CD14-positive monocyte (primary cell): ENCODE data around the gene DGAT2. TPM values are rescaled to one million over a fixed set of nuclear protein-coding genes. Genes with fewer than 3 reads are reported as not detected.

ENCODE experiments used
- DNase-seq, 3 donors: peaks; one replicate each; pipeline ENCODE4 v3.0.0-alpha.2; 2011 to 2022
- H2AFZ ChIP-seq: 2 replicates; pipeline ENCODE4 v1.6.0; 2012; ENCODE audit warnings: mild to moderate bottlenecking, low read depth, low read length, inconsistent platforms; ENCODE audit not compliant: insufficient read depth, poor library complexity, severe bottlenecking
- H3K27ac ChIP-seq, 2 donors: 1 replicate in 1 of 2; 2 replicates in 1 of 2; pipeline ENCODE4 v1.5.1; 2012 to 2013; ENCODE audit warnings: low read length in 2 of 2, control low read depth in 1 of 2, inconsistent platforms in 1 of 2, low read depth in 1 of 2, mild to moderate bottlenecking in 1 of 2
- H3K27me3 ChIP-seq, 2 donors: one replicate each; pipeline versions ENCODE4 v1.6.0 to v1.6.1; 2011 to 2013; ENCODE audit warnings: low read length in 2 of 2; ENCODE audit not compliant: control insufficient read depth in 2 of 2, insufficient read depth in 2 of 2
- H3K36me3 ChIP-seq, 2 donors: replicated peaks in 1 of 2; 1 replicate in 1 of 2; 2 replicates in 1 of 2; pipeline versions ENCODE4 v1.5.1 to v1.6.1; 2012 to 2013; ENCODE audit warnings: low read length in 2 of 2, control low read depth in 1 of 2, inconsistent platforms in 1 of 2, mild to moderate bottlenecking in 1 of 2; ENCODE audit not compliant: insufficient read depth in 2 of 2, control insufficient read depth in 1 of 2
- H3K4me1 ChIP-seq, 2 donors: 1 replicate in 1 of 2; 2 replicates in 1 of 2; pipeline versions ENCODE4 v1.5.1 to v1.6.1; 2012 to 2013; ENCODE audit warnings: low read length in 2 of 2, control low read depth in 1 of 2, inconsistent platforms in 1 of 2, mild to moderate bottlenecking in 1 of 2, moderate library complexity in 1 of 2; ENCODE audit not compliant: insufficient read depth in 2 of 2, control insufficient read depth in 1 of 2
- H3K4me2 ChIP-seq: replicated peaks from 2 replicates; pipeline ENCODE3; 2012; ENCODE audit warnings: low read length, moderate library complexity, mild to moderate bottlenecking; ENCODE audit not compliant: poor library complexity, severe bottlenecking; ENCODE audit errors: extremely low read depth
- H3K4me3 ChIP-seq, 3 experiments: fragments of 200-600 bp in 1 of 3; sonication (generic) in 1 of 3; replicated peaks in 1 of 3; 1 replicate in 2 of 3; 2 replicates in 1 of 3; pipeline ENCODE4 v1.5.1; 2011 to 2013; ENCODE audit warnings: low read length in 3 of 3, mild to moderate bottlenecking in 3 of 3, control low read depth in 2 of 3, low read depth in 2 of 3, inconsistent platforms in 1 of 3, moderate library complexity in 1 of 3
- H3K79me2 ChIP-seq: 2 replicates; pipeline ENCODE4 v1.6.0; 2012; ENCODE audit warnings: mild to moderate bottlenecking, control low read depth, inconsistent platforms, low read length, moderate library complexity; ENCODE audit not compliant: insufficient read depth
- H3K9ac ChIP-seq: 2 replicates; pipeline ENCODE4 v1.6.0; 2017; ENCODE audit warnings: low read length, mild to moderate bottlenecking; ENCODE audit not compliant: insufficient read depth, poor library complexity, severe bottlenecking
- H3K9me3 ChIP-seq, 2 donors: replicated peaks in 1 of 2; 1 replicate in 1 of 2; 2 replicates in 1 of 2; pipeline versions ENCODE4 v1.5.1 to v1.6.1; 2012 to 2013; ENCODE audit warnings: low read length in 2 of 2, control low read depth in 1 of 2; ENCODE audit not compliant: control insufficient read depth in 1 of 2, insufficient read depth in 1 of 2
- H4K20me1 ChIP-seq: 2 replicates; pipeline ENCODE4 v1.6.0; 2012; ENCODE audit warnings: mild to moderate bottlenecking, low read length, control low read depth, moderate library complexity; ENCODE audit not compliant: insufficient read depth
- H3K27ac Mint-ChIP-seq, 7 donors: one replicate each; pipeline ENCODE4 v1.8.0; 2020; ENCODE audit warnings: mild to moderate bottlenecking in 7 of 7, mixed read lengths in 7 of 7, moderate library complexity in 6 of 7, inconsistent platforms in 2 of 7
- H3K27me3 Mint-ChIP-seq, 3 donors: one replicate each; pipeline ENCODE4 v1.8.0; 2021 to 2022; ENCODE audit warnings: low read depth in 3 of 3, mild to moderate bottlenecking in 3 of 3, mixed read lengths in 3 of 3, moderate library complexity in 3 of 3, inconsistent platforms in 1 of 3
- H3K36me3 Mint-ChIP-seq, 2 donors: one replicate each; pipeline ENCODE4 v1.8.0; 2020; ENCODE audit warnings: mixed read lengths in 2 of 2, inconsistent platforms in 1 of 2, mild to moderate bottlenecking in 1 of 2
- H3K4me1 Mint-ChIP-seq: one replicate; pipeline ENCODE4 v1.8.0; 2020; ENCODE audit warnings: mild to moderate bottlenecking, mixed read lengths
- H3K4me3 Mint-ChIP-seq, 2 donors: one replicate each; pipeline ENCODE4 v1.8.0; 2020; ENCODE audit warnings: mild to moderate bottlenecking in 2 of 2, mixed read lengths in 2 of 2, moderate library complexity in 1 of 2
- H3K9me3 Mint-ChIP-seq, 7 donors: one replicate each; pipeline ENCODE4 v1.8.0; 2020 to 2022; ENCODE audit warnings: mixed read lengths in 7 of 7, mild to moderate bottlenecking in 6 of 7, moderate library complexity in 6 of 7, inconsistent platforms in 2 of 7
- CTCF ChIP-seq: fragments of 200-600 bp; IDR thresholded peaks from one replicate; pipeline ENCODE4 v1.8.0; 2022; ENCODE audit warnings: antibody characterized with exemption, mild to moderate bottlenecking
- WGBS: methylation state at CpG from one replicate; pipeline ENCODE4 v1.1.5; 2013; ENCODE audit warnings: missing lambda C conversion rate; ENCODE audit not compliant: insufficient coverage; 5-methylcytosine and 5-hydroxymethylcytosine counted together
- intact Hi-C, 2 donors: fragments of 100-400 bp; cut with micrococcal nuclease; formaldehyde crosslinking; loops; one replicate each; pipeline versions ENCODE4 v1.15.0 to v1.15.1; 2023
- polyA plus RNA-seq, 3 donors: library from polyadenylated mRNA; depleted of rRNA in 1 of 3; unstranded in 2 of 3; stranded (reverse) in 1 of 3; fragments of 300-500 nt in 2 of 3; fragments of >200 nt in 1 of 3; fragmentation: Illumina TruSeq in 2 of 3; gene quantifications; 1 replicate in 2 of 3; 2 replicates in 1 of 3; pipeline ENCODE4 v1.2.3, GENCODE V29; 2012 to 2021

DGAT2 gene
- polyA plus RNA-seq, 3 donors = 7.0 to 18.4 (median 14.8) TPM

- peak overlapping the region in 1 of 3 experiments; percentile 11 for H3K4me3 ChIP-seq
- H3K27ac Mint-ChIP-seq = peak overlapping the region; percentile 52 to 89 (median 82)
- H3K9me3 ChIP-seq = no peaks in the 10 kb centered on the region
- no peaks in the 10 kb centered on the region for H3K27me3 ChIP-seq
- intact Hi-C loops = no loop called here
- H3K4me1 ChIP-seq = peaks cover 61 to 97% of the 10 kb centered on the region in 2 donors
- peak overlapping the region; percentile 3 to 69 for H3K27ac ChIP-seq
- H2AFZ ChIP-seq = no peak overlapping the region
- 100% methylated on average over 1 of the region's 3 CpGs for WGBS
- H3K27me3 Mint-ChIP-seq = no peaks in the 10 kb centered on the region
- H3K4me3 Mint-ChIP-seq = peak overlapping the region in 1 of 2 donors; percentile 35
- peaks cover 9 to 15% of the 10 kb centered on the region in 2 donors for H3K36me3 Mint-ChIP-seq
- H3K4me2 ChIP-seq = peak overlapping the region; percentile 31
- peaks cover 16% of the 10 kb centered on the region for H4K20me1 ChIP-seq
- no peaks in the 10 kb centered on the region for H3K36me3 ChIP-seq
- no peak for DNase-seq
- peaks cover 98% of the 10 kb centered on the region for H3K79me2 ChIP-seq
- H3K9ac ChIP-seq = no peak overlapping the region
- no peak for TF ChIP-seq CTCF
- H3K9me3 Mint-ChIP-seq = no peaks in the 10 kb centered on the region
- H3K4me1 Mint-ChIP-seq = peaks cover 81% of the 10 kb centered on the region
Measured at GRCh38 chr11:75822541-75822940, 54.0 kb downstream of the DGAT2 start.

GRCh38 chr11:75823415-75823814, 54.8 kb downstream of the DGAT2 start:
- no peaks in the 10 kb centered on the region for H3K27me3 ChIP-seq
- Mint-ChIP-seq H3K27ac (peak overlapping the region; percentile 60 to 93 (median 76)), H3K9me3 (no peaks in the 10 kb centered on the region), H3K27me3 (no peaks in the 10 kb centered on the region), H3K4me1 (peaks cover 78% of the 10 kb centered on the region), H3K4me3 (no peak overlapping the region), H3K36me3 (peaks cover 9 to 12% of the 10 kb centered on the region in 2 donors)
- peaks cover 59 to 93% of the 10 kb centered on the region in 2 donors for H3K4me1 ChIP-seq
- intact Hi-C loops = no loop called here
- no peak for DNase-seq
- peak overlapping the region; percentile 4 for H3K9ac ChIP-seq
- H3K79me2 ChIP-seq = peaks cover 98% of the 10 kb centered on the region
- peak overlapping the region; percentile 65 for H3K4me2 ChIP-seq
- no peak for TF ChIP-seq CTCF
- no peaks in the 10 kb centered on the region for H3K36me3 ChIP-seq
- 79% methylated on average over 4 of the region's 4 CpGs for WGBS
- H3K27ac ChIP-seq = peak overlapping the region; percentile 32 to 69
- no peaks in the 10 kb centered on the region for H3K9me3 ChIP-seq
- peak overlapping the region in 1 of 3 experiments; percentile 54 for H3K4me3 ChIP-seq
- H4K20me1 ChIP-seq = peaks cover 10% of the 10 kb centered on the region
- H2AFZ ChIP-seq = no peak overlapping the region
